Measurements from ENCODE around the gene PANX1.

GRCh38 chr11:94147433-94147845, 18.8 kb downstream of the PANX1 start:
- TF ChIP-seq CTCF (optimal IDR thresholded peaks at IDR 0.05 in 1 of 3, IDR thresholded peaks at IDR 0.05 in 1 of 3, conservative IDR thresholded peaks at IDR 0.05 in 1 of 3; ENCODE audit: extremely low read depth in 1 of 3, insufficient read depth in 2 of 3, low read length in 3 of 3) (no peak), EZH2 (IDR thresholded peaks at IDR 0.05; ENCODE audit: low read length) (no peak)

Data from keratinocyte (primary cell).